Right lobe of liver (tissue), 6 donors: ENCODE results near the gene COX7A1. TPM values are rescaled to one million over a fixed set of nuclear protein-coding genes. Genes with fewer than 3 reads are reported as not detected.

Experiments used
- ATAC-seq, 4 donors: fragments of 200-7000 bp; cut with Tn5 transposase; one replicate each; pipeline ENCODE4 v1.9.1; 2020; ENCODE audit warnings: mild to moderate bottlenecking in 4 of 4, moderate library complexity in 4 of 4
- DNase-seq, 3 donors: peaks; one replicate each; pipeline ENCODE4 v3.0.0-alpha.2; 2020
- H3K27ac ChIP-seq, 3 donors: fragments of 200-600 bp; one replicate each; pipeline ENCODE4 v1.8.0; 2022
- H3K27me3 ChIP-seq, 2 donors: fragments of 200-600 bp; one replicate each; pipeline ENCODE4 v1.8.0; 2022
- H3K36me3 ChIP-seq, 4 donors: fragments of 200-600 bp; sonication (generic) in 1 of 4; one replicate each; pipeline versions ENCODE4 v1.5.1 to v1.8.0; 2017 to 2022; ENCODE audit warnings: control low read depth in 1 of 4
- H3K4me1 ChIP-seq, 4 donors: fragments of 200-600 bp; sonication (generic) in 1 of 4; one replicate each; pipeline versions ENCODE4 v1.5.1 to v1.8.0; 2017 to 2022; ENCODE audit warnings: control low read depth in 1 of 4
- H3K4me3 ChIP-seq, 3 donors: fragments of 200-600 bp; one replicate each; pipeline ENCODE4 v1.8.0; 2022
- H3K9me3 ChIP-seq, 4 donors: fragments of 200-600 bp; sonication (generic) in 1 of 4; one replicate each; pipeline versions ENCODE4 v1.5.1 to v1.8.0; 2017 to 2022; ENCODE audit warnings: control low read depth in 1 of 4
- CTCF ChIP-seq, 4 donors: fragments of 200-600 bp in 3 of 4; fragments of 450-650 bp in 1 of 4; IDR thresholded peaks; one replicate each; pipeline versions ENCODE4 v1.5.1 to v1.8.0; 2016 to 2022; ENCODE audit warnings: antibody characterized with exemption in 4 of 4, mild to moderate bottlenecking in 2 of 4
- POLR2A ChIP-seq: fragments of 450-650 bp; IDR thresholded peaks from one replicate; pipeline ENCODE4 v1.6.1; 2017; ENCODE audit warnings: antibody characterized with exemption, mild to moderate bottlenecking
- WGBS: methylation state at CpG from one replicate; pipeline ENCODE4 v1.1.6; 2018; ENCODE audit warnings: low coverage, low lambda C conversion rate; ENCODE audit not compliant: insufficient coverage; ENCODE audit errors: missing lambda C conversion rate; 5-methylcytosine and 5-hydroxymethylcytosine counted together
- intact Hi-C, 2 donors: fragments of 100-400 bp; cut with DNase I; formaldehyde crosslinking; loops; one replicate each; pipeline versions ENCODE4 v1.11.2 to v1.14.1; 2022
- total RNA-seq, 6 experiments: library from RNA; depleted of rRNA in 2 of 6; stranded (reverse); fragments of >200 nt in 2 of 6; fragmentation: NEBNext Ultra II Directional in 3 of 6; extraction: Animal tissue kit (Norgen Biotek cat#: 25700) in 3 of 6; gene quantifications; one replicate each; pipeline versions ENCODE4 v1.1.0 to v1.2.4, GENCODE V29; 2016 to 2023
- donor health status: DM: no; HTN: yes; CAD: no.
- donor health status: DM: no; HTN: no; CAD: no.
- donor health status: DM: no; HTN: no; CAD: no.
- donor health status: DM: no; HTN: yes; CAD: no.
- donor health status: DM: no; HTN: yes; CAD: no.

COX7A1 gene
- total RNA-seq, 6 experiments from 2014 or later = 1.0 to 6.2 (median 3.8) TPM

- Histone ChIP-seq H3K27ac (no peak overlapping the region), H3K4me3 (no peak overlapping the region), H3K4me1 (peaks cover 0 to 9% (median 3%) of the 10 kb centered on the region in 4 donors), H3K27me3 (no peaks in the 10 kb centered on the region), H3K36me3 (peaks cover 0 to 8% (median 0%) of the 10 kb centered on the region in 4 donors), H3K9me3 (no peaks in the 10 kb centered on the region)
- intact Hi-C loops = loop anchor here in 1 of 2 donors (10.0 kb wide), 1 partner anchor 46 kb away; no protein-coding TSS in a partner anchor
- no peak for DNase-seq
- no CpG with 5 or more reads among the region's 13 CpGs for WGBS
- no peak for ATAC-seq
- TF ChIP-seq POLR2A (no peak), CTCF (IDR thresholded peaks at IDR 0.05) (no peak)
These were observed 41.1 kb downstream of the COX7A1 start for GRCh38 chr19:36111200-36111539.

GRCh38 chr19:36110487-36111199, 41.6 kb downstream of the COX7A1 start, which contains the start of gene OVOL3:
Gene OVOL3 (plus strand): TSS chr19:36111143. CDS start chr19:36111203, 60 bp downstream.
- H3K27me3 ChIP-seq = no peaks in the 10 kb centered on the region
- TF ChIP-seq CTCF (IDR thresholded peaks at IDR 0.05) = no peak
- no peak for TF ChIP-seq POLR2A
- WGBS = no CpG with 5 or more reads among the region's 1 CpG
- H3K27ac ChIP-seq = no peak within 1 kb of the TSS
- intact Hi-C loops = loop anchor here in 1 of 2 donors (10.0 kb wide), 1 partner anchor 46 kb away; no protein-coding TSS in a partner anchor
- no peak within 1 kb of the TSS for H3K4me3 ChIP-seq
- H3K9me3 ChIP-seq = no peaks in the 10 kb centered on the region
- H3K36me3 ChIP-seq = peaks cover 0 to 8% (median 0%) of the 10 kb centered on the region in 4 donors
- H3K4me1 ChIP-seq = peaks cover 0 to 9% (median 3%) of the 10 kb centered on the region in 4 donors
- DNase-seq = no peak
- ATAC-seq = no peak

GRCh38 chr19:36108684-36109083, 43.6 kb downstream of the COX7A1 start:
- Histone ChIP-seq H3K27me3 (no peaks in the 10 kb centered on the region), H3K36me3 (peaks cover 0 to 8% (median 0%) of the 10 kb centered on the region in 4 donors), H3K4me3 (no peak overlapping the region), H3K4me1 (peaks cover 0 to 4% (median under 1%) of the 10 kb centered on the region in 4 donors), H3K9me3 (no peaks in the 10 kb centered on the region), H3K27ac (no peak overlapping the region)
- intact Hi-C loops = no loop called here
- no peak for TF ChIP-seq CTCF (IDR thresholded peaks at IDR 0.05)
- no peak for TF ChIP-seq POLR2A
- ATAC-seq (no peak), DNase-seq (no peak)
- 100% methylated on average over 1 of the region's 3 CpGs for WGBS

GRCh38 chr19:36106991-36107390, 45.3 kb downstream of the COX7A1 start:
- 88% methylated on average over 4 of the region's 5 CpGs for WGBS
- H3K27me3 ChIP-seq = no peaks in the 10 kb centered on the region
- H3K27ac ChIP-seq = no peak overlapping the region
- no peak for ATAC-seq
- H3K4me3 ChIP-seq = no peak overlapping the region
- H3K9me3 ChIP-seq = no peaks in the 10 kb centered on the region
- no peak for DNase-seq
- H3K4me1 ChIP-seq = no peaks in the 10 kb centered on the region
- H3K36me3 ChIP-seq = peaks cover 0 to 2% (median 0%) of the 10 kb centered on the region in 4 donors
- intact Hi-C loops = no loop called here
- TF ChIP-seq POLR2A (no peak), CTCF (IDR thresholded peaks at IDR 0.05) (no peak)
